GM12892 (cell line): Measurements from ENCODE around the gene GNPTG.

Experiments used
- POLR2A ChIP-seq: IDR thresholded peaks from 2 replicates; pipeline ENCODE4 v1.6.1; 2011; ENCODE audit warnings: low read depth, low read length, control low read depth
- POLR2AphosphoS5 ChIP-seq: IDR thresholded peaks from 2 replicates; pipeline ENCODE4 v1.6.1; 2011; ENCODE audit warnings: low read depth, low read length, control low read depth
- TAF1 ChIP-seq: IDR thresholded peaks from 2 replicates; pipeline ENCODE4 v1.6.1; 2011; ENCODE audit warnings: low read depth, mild to moderate bottlenecking, control low read depth, low read length, borderline replicate concordance

DNA sequence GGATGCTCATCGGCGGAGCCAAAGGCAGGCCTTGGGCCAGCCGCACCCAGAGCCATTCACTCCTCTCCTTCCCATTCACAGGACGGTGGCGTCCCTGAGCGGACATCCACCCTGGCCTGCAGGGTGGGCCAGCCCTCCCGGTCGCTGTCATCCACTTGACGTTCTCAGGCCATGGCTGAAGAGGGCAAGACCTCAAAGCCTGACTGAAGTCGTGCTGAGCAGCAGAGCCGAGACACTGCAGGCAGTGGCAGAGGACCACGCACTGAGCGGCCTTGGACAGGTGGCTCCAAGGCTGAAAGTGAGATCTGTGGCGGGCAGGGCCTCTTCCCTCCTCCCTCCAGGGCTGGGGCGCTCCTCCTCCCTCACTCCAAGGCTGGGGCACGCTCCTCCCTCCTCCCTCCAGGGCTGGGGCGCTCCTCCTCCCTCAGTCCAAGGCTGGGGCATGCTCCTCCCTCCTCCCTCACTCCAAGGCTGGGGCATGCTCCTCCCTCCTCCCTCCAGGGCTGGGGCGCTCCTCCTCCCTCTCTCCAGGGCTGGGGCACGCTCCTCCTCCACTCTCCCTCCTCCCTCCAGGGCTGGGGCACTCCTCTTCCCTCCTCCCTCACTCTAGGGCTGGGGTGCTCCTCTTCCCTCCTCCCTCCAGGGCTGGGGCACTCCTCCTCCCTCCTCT lies 24.1 kb downstream of the GNPTG start:
- TF ChIP-seq POLR2AphosphoS5 (no peak), POLR2A (no peak; the same call in 1 of the 2 replicates), TAF1 (no peak)
